ENCODE measurements around the gene SPINK4. TPM values are rescaled to one million over a fixed set of nuclear protein-coding genes. Genes with fewer than 3 reads are reported as not detected.

SPINK4 gene
- total RNA-seq, 2 donors from 2014 or later = not detected

DNA sequence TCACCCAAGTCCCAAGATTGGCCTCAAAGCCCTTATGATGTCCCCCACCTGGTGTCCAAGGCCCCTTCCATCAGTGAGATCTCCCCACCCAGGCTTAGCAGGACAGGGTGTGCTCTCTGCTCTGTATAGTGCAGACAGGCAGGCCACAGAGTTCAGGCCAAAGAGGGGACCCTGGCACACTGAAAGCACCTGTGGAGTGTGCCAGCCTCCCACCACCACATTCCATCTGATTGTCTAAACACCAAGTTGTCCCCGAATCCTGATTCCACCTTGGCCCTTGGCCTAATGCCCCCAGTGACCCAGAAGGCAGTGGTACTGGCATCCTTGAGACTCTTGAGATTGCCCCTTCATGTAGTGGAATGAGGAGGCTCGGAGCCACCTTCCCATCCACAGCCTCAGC lies 5.4 kb downstream of the SPINK4 start:
- Histone ChIP-seq H3K4me1 (no peaks in the 10 kb centered on the region), H3K36me3 (peaks cover 12% of the 10 kb centered on the region), H3K9me3 (no peaks in the 10 kb centered on the region), H3K27ac (no peak overlapping the region), H3K4me3 (no peak overlapping the region), H3K27me3 (no peaks in the 10 kb centered on the region)
- no peak for DNase-seq (ENCODE audit: low spot score)
- TF ChIP-seq, protein P1, sequence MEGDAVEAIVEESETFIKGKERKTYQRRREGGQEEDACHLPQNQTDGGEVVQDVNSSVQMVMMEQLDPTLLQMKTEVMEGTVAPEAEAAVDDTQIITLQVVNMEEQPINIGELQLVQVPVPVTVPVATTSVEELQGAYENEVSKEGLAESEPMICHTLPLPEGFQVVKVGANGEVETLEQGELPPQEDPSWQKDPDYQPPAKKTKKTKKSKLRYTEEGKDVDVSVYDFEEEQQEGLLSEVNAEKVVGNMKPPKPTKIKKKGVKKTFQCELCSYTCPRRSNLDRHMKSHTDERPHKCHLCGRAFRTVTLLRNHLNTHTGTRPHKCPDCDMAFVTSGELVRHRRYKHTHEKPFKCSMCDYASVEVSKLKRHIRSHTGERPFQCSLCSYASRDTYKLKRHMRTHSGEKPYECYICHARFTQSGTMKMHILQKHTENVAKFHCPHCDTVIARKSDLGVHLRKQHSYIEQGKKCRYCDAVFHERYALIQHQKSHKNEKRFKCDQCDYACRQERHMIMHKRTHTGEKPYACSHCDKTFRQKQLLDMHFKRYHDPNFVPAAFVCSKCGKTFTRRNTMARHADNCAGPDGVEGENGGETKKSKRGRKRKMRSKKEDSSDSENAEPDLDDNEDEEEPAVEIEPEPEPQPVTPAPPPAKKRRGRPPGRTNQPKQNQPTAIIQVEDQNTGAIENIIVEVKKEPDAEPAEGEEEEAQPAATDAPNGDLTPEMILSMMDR (IDR thresholded peaks at IDR 0.05) = no peak

GRCh38 chr9:33246269-33246860 lies 6.4 kb downstream of the SPINK4 start:
- H3K27me3 ChIP-seq = no peaks in the 10 kb centered on the region
- peaks cover 12% of the 10 kb centered on the region for H3K36me3 ChIP-seq
- no peaks in the 10 kb centered on the region for H3K9me3 ChIP-seq
- TF ChIP-seq, protein P1 (IDR thresholded peaks at IDR 0.05) = no peak
- no peak overlapping the region for H3K4me3 ChIP-seq
- H3K27ac ChIP-seq = no peak overlapping the region
- DNase-seq (ENCODE audit: low spot score) = no peak
- H3K4me1 ChIP-seq = no peaks in the 10 kb centered on the region

DNA sequence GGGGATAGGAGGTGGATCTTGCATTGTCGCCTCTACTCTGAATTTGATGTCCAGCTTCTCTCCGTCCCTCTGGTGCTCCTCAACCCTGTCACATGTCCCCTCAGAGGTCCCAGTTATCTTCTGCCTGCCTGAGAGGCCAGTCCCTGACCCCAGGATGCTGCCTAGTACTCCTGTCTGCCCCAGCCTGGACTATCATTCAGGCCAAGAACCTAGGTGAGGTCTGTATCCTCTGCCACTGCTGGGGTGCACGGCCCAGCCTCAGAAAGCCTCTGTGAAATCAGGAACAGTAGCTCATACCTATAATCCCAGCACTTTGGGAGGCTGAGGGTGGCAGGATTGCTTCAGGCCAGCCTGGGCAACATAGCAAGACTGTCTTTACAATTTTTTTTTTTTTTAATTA lies 8.6 kb downstream of the SPINK4 start:
- TF ChIP-seq, protein P1 (IDR thresholded peaks at IDR 0.05) = no peak
- DNase-seq (ENCODE audit: low spot score) = no peak
- H3K4me1 ChIP-seq = no peaks in the 10 kb centered on the region
- H3K27ac ChIP-seq = no peak overlapping the region
- H3K36me3 ChIP-seq = peaks cover 22% of the 10 kb centered on the region
- no peak overlapping the region for H3K4me3 ChIP-seq
- no peaks in the 10 kb centered on the region for H3K9me3 ChIP-seq
- H3K27me3 ChIP-seq = no peaks in the 10 kb centered on the region

- TF ChIP-seq, protein P1 (IDR thresholded peaks at IDR 0.05) = no peak
- H3K27me3 ChIP-seq = no peaks in the 10 kb centered on the region
- no peaks in the 10 kb centered on the region for H3K9me3 ChIP-seq
- H3K4me1 ChIP-seq = no peaks in the 10 kb centered on the region
- peaks cover 28% of the 10 kb centered on the region for H3K36me3 ChIP-seq
- no peak overlapping the region for H3K27ac ChIP-seq
- DNase-seq (ENCODE audit: low spot score) = no peak
- no peak overlapping the region for H3K4me3 ChIP-seq
Measured at GRCh38 chr9:33249087-33249658, 9.2 kb downstream of the SPINK4 start.

- no peak overlapping the region for H3K27ac ChIP-seq
- no peaks in the 10 kb centered on the region for H3K4me1 ChIP-seq
- TF ChIP-seq, protein P1 (IDR thresholded peaks at IDR 0.05) = no peak
- no peaks in the 10 kb centered on the region for H3K27me3 ChIP-seq
- DNase-seq (ENCODE audit: low spot score) = no peak
- H3K36me3 ChIP-seq = peaks cover 36% of the 10 kb centered on the region
- no peak overlapping the region for H3K4me3 ChIP-seq
- H3K9me3 ChIP-seq = no peaks in the 10 kb centered on the region
Measured at GRCh38 chr9:33249983-33250382, 10.0 kb downstream of the SPINK4 start.
